ENCODE data around the gene DGKZ.

GRCh38 chr11:46390331-46391171, 43.3 kb downstream of the DGKZ start:
- TF ChIP-seq BHLHE40 (IDR thresholded peaks at IDR 0.05; ENCODE audit: borderline replicate concordance) = no peak
- TF ChIP-seq SP1 (IDR thresholded peaks at IDR 0.05) = no peak
- no peak for TF ChIP-seq FOXA1 (IDR thresholded peaks at IDR 0.05)
- TF ChIP-seq ELF4 (IDR thresholded peaks at IDR 0.05) = no peak
- no peak for TF ChIP-seq HDGF (IDR thresholded peaks at IDR 0.05; ENCODE audit: borderline replicate concordance)
- TF ChIP-seq PKNOX1 (IDR thresholded peaks at IDR 0.05) = no peak
- TF ChIP-seq L3MBTL2 (conservative IDR thresholded peaks at IDR 0.05) = no peak
- TF ChIP-seq FOXM1 (IDR thresholded peaks at IDR 0.05; ENCODE audit: borderline replicate concordance) = no peak
- no peak for TF ChIP-seq ARNT (IDR thresholded peaks at IDR 0.05)

All from HEK293T (cell line).